AML-193 (cell line): ENCODE data around the gene SUMF2.
"Not testable (repeated sequence)": the region's sequence is repeated elsewhere in the genome, so short reads cannot be mapped to it uniquely, and the experiment has no call there.

Experiments used
- DNase-seq, 2 experiments: peaks; one replicate each; lab custom pipeline; 2025; lab: John Stamatoyannopoulos, UW

The SUMF2 gene

DNA sequence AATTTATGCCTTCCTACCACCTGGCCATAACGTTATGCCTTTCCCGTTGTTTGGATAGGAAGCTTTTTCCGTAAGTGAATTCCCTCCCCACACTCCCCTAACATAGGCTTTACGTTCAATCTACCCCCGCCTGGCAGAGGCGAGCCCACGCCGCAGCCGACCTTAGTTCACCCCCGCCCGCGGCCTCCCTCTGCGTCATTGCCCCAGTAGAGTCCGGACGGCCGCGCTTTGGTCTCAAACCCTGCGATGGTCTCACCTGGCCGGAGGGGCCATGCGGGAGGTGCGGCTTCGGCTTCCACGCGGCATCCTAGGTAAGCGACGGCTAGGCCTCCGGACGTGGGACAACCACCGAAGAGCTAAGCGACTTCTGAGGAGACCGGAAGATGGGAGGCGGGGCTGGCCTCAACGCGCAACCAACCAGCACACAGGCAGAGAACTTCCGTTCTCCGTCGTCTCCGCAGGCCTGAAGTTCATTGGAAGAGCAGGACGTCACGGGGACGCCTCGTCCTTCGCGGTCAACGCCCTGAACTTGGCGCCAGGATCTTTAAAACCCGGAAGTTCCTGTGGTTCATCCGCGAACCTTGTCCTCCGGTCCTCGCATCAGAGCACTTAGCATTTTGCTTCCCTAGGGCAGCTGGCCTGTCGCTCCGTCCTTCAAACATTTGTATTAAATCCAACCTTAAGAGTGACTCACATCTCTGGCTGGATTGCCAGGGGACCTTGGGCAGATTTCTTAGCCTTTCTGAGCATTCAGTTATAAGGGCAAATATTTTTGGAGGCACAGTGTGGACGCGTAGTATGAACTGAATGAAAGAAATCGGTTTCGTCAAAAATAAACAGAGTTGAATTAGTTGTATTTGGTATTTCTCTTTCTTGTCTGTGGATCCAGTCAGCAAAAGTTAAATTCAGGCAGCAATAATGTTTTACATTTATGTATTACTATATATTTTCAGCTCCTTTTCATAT lies 42.3 kb downstream of the SUMF2 start, which contains the start of gene CHCHD2:
TSS of gene CHCHD2 (minus strand) at position 369 of the 966 bp plus-strand sequence. CDS start at position 306, 63 bp downstream.
- peak; percentile 97 for DNase-seq

DNA sequence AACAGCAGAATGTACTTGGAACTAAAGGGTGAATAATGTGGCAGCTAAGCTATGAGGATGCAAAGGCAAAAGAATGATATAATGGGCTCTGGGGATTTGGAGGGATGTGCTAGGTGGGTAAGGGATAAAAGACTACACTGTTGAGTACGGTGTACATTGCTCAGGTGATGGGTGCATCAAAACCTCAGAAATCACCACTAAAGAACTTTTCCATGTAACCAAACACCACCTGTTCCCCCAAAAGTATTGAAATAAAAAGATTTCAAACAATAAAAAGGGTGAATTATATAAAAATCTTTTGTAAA lies 43.8 kb downstream of the SUMF2 start:
- no peak for DNase-seq

DNA sequence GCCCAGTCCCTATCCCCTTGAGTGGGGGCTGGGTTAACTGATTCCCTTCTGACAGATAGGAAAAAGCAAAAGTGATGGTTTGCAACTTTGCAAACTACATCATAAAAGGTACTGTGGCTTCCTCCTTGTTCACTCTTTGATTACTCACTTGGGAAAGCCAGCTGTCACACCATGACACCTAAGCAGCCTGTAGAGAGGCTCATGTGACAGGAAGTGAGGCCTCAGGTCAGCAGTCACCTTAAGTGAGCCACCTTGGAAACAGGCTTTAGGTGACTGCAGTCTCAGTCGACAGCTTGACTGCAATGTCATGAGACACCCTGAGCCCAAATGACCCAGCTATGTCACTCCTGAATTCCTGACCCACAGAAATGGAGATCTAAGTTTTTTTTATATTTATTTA lies 46.5 kb downstream of the SUMF2 start:
- DNase-seq, result no peak

DNA sequence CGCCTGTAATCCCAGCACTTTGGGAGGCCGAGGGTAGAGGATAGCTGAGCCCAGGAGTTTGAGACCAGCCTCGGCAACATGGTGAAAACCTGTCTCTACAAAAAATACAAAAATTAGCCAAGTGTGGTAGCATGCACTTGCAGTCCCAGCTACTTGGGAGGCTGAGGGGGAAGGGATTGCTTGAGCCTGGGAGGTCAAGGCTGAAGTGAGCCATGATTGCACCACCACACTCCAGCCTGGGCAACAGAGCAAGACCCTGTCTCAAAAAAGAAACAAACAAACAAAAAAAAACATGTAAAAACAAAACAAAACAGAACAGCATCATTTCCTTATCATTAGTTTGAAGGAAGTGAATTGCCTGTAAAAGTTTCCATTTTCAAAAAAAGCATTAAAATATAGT lies 48.2 kb downstream of the SUMF2 start:
- not testable (repeated sequence) for DNase-seq

DNA sequence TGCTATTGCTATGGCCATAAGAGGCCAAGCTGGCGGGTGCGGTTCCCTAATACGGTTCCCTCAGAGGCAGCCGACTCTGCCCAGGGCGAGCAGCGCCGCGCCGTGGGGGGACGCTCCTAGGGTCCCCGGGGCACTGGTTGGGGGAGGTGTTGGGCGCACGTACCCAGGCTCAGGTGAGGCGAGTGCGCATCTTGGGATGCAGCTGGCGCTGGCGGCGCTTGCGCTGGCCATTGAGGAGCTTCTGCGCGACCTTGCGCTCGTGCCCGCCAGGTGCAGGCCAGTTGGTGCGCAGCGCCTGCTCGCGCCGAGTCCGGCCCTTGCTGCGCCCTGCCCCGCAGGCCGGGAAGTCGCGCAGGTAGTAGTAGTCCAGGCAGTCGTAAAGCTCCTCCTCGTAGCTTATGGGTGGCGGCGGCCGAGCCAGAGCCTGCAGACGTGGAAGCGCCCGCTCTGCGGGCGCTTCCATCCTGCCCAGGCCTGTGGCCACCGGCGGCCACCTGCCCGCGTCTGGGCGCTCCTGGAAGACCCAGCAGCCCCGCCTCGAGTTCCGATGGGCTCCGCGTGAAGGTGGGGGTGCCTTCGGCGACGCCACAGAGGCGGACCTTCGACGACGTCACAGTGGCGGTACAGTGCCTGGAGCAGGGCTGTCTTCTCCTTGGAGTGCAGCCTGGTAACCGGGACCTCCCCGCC lies 51.9 kb downstream of the SUMF2 start, which contains the start of gene NUPR2:
TSS of gene NUPR2 (minus strand) at position 566 of the 687 bp plus-strand sequence. CDS start at position 463, 103 bp downstream.
- DNase-seq, result no peak

DNA sequence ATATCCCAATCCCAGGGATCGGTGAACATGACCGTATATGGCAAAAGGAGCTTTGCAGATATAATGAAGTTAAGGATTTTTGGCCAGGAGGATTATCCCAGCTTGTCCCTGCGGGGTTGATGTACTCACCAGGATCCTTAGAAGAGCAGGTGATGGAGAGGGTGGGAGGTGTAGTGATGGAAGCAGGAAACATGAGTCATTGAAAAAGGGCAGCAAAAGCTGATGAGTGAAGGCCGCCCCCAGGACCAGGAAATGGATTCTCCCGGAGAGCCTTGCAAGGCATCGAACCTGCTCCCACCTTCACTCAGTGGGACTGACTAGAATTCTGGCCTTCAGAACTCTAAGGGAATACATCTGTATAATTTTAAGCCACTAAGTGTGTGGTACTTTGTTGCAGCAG lies 57.4 kb downstream of the SUMF2 start:
- no peak for DNase-seq

DNA sequence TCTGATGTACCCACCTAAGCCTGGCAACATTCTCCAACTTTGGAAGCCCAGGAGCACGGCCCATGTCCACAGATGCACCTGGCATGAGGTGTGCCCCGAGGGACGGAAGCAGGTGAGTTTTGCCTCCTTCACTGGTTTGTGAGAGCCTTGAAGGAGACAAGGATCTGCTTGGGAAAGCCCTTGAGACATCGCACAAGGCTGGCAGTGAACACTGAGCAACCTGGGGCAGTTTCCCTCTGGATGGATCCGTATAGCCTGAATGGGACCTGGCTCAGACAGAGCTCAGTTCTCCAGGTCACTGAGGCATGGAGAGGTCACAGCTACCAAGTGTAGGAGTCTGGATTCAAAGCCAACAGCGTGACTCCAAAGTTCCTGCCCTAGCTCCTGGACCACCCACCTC lies 60.9 kb downstream of the SUMF2 start:
- DNase-seq, result no peak

DNA sequence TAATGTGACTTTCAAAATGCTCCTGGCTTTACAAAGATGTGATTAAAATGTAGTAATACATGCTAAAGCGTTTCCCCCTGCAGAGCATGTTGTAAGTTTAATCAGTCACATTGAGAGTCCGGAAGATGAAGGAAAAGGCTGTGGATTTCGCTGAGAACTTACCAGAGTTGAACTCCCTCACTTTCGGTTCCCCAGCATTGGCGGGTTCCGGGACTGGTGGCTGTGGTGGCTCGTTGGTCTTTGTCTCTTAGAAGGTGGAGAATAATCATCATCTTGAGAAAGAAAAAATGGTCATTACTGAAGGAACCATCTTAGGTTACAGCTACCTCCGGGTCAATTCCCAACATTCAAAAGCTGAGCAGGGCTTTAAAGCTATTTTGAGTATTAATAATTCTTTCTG lies 61.7 kb downstream of the SUMF2 start:
- no peak for DNase-seq

DNA sequence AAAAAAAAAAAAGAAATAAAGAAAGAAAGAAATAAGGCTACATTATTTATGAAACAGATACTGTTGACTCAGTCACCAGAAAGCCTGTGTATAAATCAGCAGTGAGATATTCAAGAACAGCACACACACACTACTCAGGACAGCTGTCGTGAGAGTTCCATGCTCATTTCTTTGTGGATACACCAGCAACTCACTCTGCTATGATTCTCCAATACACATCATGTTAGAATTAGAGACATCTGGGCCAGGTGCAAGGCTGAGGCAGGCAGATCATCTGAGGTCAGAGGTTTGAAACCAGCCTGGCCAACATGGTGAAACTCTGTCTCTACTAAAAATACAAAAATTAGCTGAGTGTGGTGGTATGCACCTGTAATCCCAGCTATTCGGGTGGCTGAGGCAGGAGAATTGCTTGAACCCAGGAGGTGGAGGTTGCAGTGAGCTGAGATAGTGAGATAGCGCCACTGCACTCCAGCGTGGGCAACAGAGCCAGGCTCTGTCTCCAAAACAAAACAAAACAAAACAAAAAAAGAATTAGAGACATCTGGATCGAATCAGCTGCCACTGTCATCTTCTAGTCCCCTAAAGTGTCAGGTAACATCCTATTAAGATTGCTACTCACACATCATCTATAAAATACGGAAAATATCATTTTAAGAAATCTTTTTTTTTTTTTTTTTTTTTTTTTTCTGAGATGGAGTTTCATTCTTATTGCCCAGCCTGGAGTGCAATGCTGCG lies 63.3 kb downstream of the SUMF2 start:
- DNase-seq, result no peak
